A549 treated with AZD2906 at 1 μM for 4 hours (cell line): ENCODE data around the gene LRRC56. TPM values are rescaled to one million over a fixed set of nuclear protein-coding genes. Genes with fewer than 3 reads are reported as not detected.

Experiments
- total RNA-seq: library from RNA; stranded (reverse); fragments of 200-300 nt; extraction: Qiagen RNA extraction; gene quantifications from 5 replicates; pipeline ENCODE4 v1.2.3, GENCODE V29; 2022

The LRRC56 gene, protein sequence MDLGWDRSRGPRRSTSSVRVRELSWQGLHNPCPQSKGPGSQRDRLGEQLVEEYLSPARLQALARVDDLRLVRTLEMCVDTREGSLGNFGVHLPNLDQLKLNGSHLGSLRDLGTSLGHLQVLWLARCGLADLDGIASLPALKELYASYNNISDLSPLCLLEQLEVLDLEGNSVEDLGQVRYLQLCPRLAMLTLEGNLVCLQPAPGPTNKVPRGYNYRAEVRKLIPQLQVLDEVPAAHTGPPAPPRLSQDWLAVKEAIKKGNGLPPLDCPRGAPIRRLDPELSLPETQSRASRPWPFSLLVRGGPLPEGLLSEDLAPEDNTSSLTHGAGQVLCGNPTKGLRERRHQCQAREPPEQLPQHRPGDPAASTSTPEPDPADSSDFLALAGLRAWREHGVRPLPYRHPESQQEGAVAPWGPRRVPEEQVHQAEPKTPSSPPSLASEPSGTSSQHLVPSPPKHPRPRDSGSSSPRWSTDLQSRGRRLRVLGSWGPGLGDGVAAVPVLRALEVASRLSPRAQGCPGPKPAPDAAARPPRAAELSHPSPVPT
- total RNA-seq: 0.65 to 1.1 TPM (median 0.94 TPM) in 5 replicates

DNA sequence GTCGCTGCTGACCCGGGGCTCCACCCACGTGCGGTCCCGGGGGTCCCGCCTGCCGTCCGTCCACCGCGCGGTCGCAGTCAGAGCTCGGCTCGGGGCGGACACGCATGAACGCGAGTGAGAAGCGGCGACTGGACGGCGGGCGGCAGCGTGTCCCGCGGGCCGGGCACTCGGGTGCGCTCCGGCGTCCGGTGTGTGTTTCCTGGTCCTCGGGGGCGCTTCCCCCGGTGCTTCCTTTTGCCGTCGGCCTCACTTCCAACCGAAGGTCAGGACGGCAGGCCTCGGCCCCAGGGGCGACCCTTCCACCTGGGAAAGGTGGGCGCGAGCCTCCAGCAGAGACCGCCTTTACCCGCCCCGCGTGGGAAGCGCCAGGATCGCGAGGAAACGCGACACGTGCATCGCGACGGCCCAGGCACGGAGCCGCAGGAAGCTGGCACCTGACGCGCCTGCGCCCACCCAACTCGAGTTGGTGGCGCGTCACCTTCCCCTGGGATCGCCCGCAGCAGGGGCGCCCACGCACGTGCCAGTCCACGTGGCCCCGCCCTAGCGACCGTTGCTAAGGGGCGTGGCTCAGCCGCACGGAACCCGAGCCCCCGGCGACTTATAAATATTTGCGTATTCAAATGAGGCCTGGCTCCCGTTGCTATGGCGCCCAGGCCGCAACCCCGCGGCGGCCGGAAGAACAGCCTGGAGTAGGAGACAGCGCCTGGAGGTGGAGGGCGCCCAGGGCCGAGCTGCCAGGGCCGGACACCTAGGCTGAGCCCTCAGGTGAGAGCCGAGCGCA, at the start of gene LRRC56:
LRRC56 (plus strand) TSS at position 687 of the 781 bp plus-strand sequence. CDS start 3,158 bp downstream, outside the sequence.

DNA sequence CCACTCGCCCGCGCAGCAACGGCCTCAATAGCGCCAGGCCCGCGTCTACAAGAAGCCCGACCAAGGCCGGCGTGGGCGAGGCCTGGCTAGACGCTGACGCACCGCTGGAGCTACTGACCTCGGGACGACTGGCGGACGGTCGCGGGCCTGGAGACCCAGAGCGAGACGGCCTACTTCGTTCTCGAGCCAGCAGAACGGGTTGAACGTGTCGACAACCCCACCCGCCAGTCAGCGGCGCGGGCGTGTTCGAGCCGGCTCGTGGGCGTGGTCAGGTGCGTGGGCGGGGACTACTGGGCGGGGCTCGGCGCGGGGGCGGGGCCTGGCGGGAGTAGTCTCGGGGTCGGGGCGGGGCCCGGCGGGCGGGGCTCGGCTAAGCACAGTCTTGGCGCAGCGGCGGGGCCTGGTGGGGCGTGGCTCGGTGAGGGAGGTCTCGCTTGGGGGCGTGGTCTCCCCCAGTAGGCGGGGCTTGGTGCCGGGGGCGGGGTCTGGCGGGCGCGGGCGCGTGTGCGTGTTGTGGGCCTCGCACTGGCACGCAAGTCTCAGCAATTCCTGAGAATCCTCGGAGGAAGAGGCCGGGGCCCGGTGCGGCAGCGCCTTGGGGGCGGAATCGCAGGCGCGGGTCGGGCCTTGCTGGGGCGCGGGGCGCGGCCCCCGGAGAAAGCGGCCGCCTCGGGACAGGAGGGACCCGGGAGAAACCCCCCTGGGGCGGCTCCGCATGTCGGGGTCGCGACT, 30.2 kb upstream of the LRRC56 start, which contains the start of gene RNH1:
RNH1 (minus strand) TSS at position 248 of the 732 bp plus-strand sequence. CDS start 5,080 bp downstream, outside the sequence.

DNA sequence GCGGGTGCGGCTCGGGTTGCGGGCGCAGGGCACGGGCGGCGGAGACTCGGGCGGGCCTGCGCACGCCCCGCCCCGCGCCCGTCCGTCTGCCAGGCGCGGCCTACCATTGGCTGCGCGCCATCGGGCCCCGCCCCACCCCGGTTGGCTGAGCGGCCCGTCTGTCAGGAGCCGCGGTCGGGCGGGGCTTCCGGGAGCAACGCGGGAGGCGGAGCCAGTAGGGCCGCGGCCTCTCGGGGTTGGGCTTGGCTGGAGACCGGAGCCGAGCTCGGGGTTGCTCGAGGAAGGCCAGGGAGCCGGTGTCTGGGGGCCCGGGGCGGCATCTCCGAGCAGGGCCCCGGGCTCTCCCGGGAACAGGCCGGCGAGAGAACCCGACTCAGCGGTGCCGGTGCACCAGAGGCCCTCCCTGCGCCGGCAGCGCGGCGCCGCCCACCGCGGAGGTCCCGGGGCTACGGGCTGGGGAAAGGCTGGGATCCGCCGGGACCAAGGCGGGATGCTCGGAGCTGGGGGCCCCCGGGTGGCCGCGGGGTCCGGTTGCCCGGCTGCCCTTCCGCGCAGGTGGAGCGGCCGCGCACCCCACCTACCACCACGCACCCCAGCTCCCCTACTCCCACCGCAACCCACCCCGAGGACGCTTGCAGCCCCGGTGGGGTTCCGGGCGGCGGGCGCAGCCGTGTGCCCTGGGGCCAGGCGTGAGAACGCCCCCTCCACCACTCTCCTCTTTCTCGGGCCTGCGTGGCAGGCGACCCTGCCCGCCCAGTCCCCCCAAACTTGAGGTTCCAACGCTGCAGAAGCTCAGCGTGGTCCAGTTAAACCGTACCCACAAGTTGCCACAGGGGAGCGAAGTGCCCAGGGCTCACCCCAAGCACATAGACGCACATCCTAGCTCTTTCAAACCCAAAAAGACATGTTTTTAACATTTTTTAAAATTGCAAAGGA, 1.5 kb upstream of the LRRC56 start, which contains the start of gene HRAS:
HRAS (minus strand) TSS at position 58 of the 936 bp plus-strand sequence.

DNA sequence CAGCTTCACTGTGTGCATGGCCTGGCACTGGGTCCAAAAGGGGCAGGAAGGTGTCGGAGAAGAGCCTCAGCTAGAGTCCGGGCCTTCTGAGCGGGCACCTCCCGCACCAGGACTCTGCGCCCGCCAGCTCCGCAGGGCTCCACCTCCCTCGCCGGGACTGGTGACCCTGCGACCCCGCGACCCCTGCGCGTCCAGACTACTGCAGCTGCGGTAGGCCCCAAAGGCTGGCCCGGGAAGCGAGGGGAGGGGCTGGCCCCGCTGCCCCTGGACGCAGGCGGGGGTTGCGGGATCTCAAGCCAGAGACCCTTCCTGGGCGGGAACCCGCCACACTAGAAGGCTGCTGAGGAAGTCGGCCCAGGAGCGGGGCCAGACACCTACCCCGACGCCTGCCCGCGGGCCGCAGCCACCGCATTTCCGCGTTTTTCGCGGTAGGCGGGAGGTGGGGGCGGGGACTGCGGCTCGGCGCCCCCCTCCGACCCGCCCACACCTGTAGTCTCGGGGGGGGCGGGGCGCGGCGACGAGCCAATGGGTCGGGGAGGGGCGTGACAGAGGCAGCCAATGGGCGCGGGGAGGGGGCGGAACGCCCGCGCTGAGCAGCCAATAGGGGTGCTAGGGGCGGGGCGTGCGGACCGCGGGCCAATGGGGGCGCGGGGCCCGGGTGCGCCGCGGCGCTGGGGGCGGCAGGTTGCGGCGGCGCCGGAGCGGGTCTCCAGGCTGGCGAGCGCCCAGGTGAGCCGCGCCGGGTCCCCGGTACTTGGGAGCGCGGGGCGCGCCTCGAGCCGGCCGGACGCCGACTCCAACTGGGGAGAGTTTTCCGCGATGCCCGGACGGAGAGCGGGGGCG, 23.2 kb downstream of the LRRC56 start, which contains the start of the genes LMNTD2 and RASSF7:
LMNTD2 (minus strand) TSS at position 434 of the 843 bp plus-strand sequence; CDS start at position 412, 22 bp downstream.
RASSF7 (plus strand) TSS at position 666 of the 843 bp plus-strand sequence. CDS start 799 bp downstream, outside the sequence.

DNA sequence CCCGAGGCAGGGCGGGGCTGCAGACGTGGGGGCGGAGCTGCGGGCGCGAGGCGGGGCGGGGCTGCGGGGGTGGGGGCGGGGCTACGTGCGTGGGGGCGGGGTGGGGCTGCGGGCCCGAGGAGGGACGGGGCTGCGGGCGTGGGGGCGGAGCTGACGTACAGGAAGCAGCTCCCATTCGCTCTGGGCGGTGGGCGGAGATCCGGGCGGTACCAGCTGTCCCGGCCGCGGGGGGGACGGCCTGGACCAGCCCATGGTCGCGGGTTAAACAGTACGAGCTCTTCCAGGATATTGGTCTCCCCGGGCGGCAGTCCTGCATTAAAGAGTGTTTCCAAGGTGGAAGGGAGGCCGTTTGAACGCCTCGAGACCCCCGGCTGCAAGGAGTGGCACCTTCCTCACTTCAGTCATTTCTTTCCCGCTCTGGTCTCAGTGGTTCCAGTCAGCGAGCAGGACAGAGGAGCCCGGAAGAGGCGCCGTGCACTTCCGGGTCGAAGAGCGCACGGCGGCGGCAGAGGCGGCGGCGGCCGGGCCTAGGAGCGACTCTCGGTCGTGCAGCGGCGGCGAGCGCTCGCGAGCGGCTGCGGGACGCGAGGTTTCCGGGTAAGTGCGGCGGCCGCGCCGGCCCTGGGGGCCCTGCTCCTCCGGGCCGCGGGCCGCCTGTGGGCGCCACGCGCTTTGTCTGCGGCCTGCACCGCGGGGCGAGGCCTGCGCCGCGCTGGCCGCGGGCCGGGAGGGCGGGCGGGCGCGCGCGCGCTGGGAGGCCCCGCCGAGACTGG, 38.9 kb downstream of the LRRC56 start, which contains the start of gene PHRF1:
PHRF1 (plus strand) TSS at position 475 of the 773 bp plus-strand sequence. CDS start 5,043 bp downstream, outside the sequence.

Other genes with a start within 250 kb of the LRRC56 start
- 6.1 to 13.2 TPM (median 9.8 TPM) in 5 replicates for gene PGGHG, start 248.4 kb upstream of the LRRC56 start, total RNA-seq
- gene IFITM5, start 238.0 kb upstream of the LRRC56 start, total RNA-seq: not detected in 5 replicates
- 57.4 to 69.3 TPM (median 61.5 TPM) in 5 replicates for gene IFITM2, start 229.7 kb upstream of the LRRC56 start, total RNA-seq
- gene IFITM1, start 223.5 kb upstream of the LRRC56 start, total RNA-seq: 0.26 to 0.37 TPM (median 0.29 TPM) in 5 replicates
- 19.8 to 37.9 TPM (median 31.0 TPM) in 5 replicates for gene IFITM3, start 216.7 kb upstream of the LRRC56 start, total RNA-seq
- gene B4GALNT4, start 168.0 kb upstream of the LRRC56 start, total RNA-seq: 9.8 to 19.5 TPM (median 14.0 TPM) in 5 replicates
- gene PKP3, start 143.3 kb upstream of the LRRC56 start, total RNA-seq: 30.1 to 40.1 TPM (median 38.2 TPM) in 5 replicates
- 57.4 to 92.9 TPM (median 91.1 TPM) in 5 replicates for gene SIGIRR, start 122.5 kb upstream of the LRRC56 start, total RNA-seq
- 0.44 to 1.1 TPM (median 0.70 TPM) in 5 replicates for gene ANO9, start 95.5 kb upstream of the LRRC56 start, total RNA-seq
- gene PTDSS2, start 87.2 kb upstream of the LRRC56 start, total RNA-seq: 34.6 to 45.9 TPM (median 44.3 TPM) in 5 replicates
- gene RNH1, start 30.3 kb upstream of the LRRC56 start, total RNA-seq: 144 to 193 TPM (median 179 TPM) in 5 replicates
- gene HRAS, start 2.0 kb upstream of the LRRC56 start, total RNA-seq: 118 to 183 TPM (median 159 TPM) in 5 replicates
- 1.4 to 3.0 TPM (median 2.9 TPM) in 5 replicates for gene LMNTD2, start 23.2 kb downstream of the LRRC56 start, total RNA-seq
- gene RASSF7, start 23.4 kb downstream of the LRRC56 start, total RNA-seq: 48.7 to 64.3 TPM (median 60.3 TPM) in 5 replicates
- gene PHRF1, start 38.9 kb downstream of the LRRC56 start, total RNA-seq: 32.6 to 39.0 TPM (median 36.7 TPM) in 5 replicates
- 4.5 to 8.4 TPM (median 7.3 TPM) in 5 replicates for gene IRF7, start 78.4 kb downstream of the LRRC56 start, total RNA-seq
- 0.03 to 0.41 TPM (median 0.09 TPM) in 5 replicates for gene CDHR5, start 87.4 kb downstream of the LRRC56 start, total RNA-seq
- gene SCT, start 89.7 kb downstream of the LRRC56 start, total RNA-seq: not detected in 5 replicates
- 0.20 to 0.34 TPM (median 0.29 TPM) in 5 replicates for gene DRD4, start 99.7 kb downstream of the LRRC56 start, total RNA-seq
- 32.1 to 37.2 TPM (median 36.5 TPM) in 5 replicates for gene DEAF1, start 157.7 kb downstream of the LRRC56 start, total RNA-seq
- gene TMEM80, start 158.3 kb downstream of the LRRC56 start, total RNA-seq: 8.1 to 12.3 TPM (median 10.8 TPM) in 5 replicates
- 75.7 to 126 TPM (median 112 TPM) in 5 replicates for gene EPS8L2, start 168.7 kb downstream of the LRRC56 start, total RNA-seq
- gene TALDO1, start 209.9 kb downstream of the LRRC56 start, total RNA-seq: 373 to 432 TPM (median 392 TPM) in 5 replicates
- 40.1 to 46.1 TPM (median 41.7 TPM) in 5 replicates for gene GATD1, start 240.0 kb downstream of the LRRC56 start, total RNA-seq